SU-DHL-6 (cell line): Measurements from ENCODE around the gene ACHE.

Experiments
- H2AFZ ChIP-seq: fragments of 200-600 bp; sonication (generic); 2 replicates; pipeline ENCODE4 v1.6.1; 2014; ENCODE audit warnings: low read depth, mild to moderate bottlenecking, moderate library complexity, mixed read lengths, antibody characterized with exemption, low read length; ENCODE audit not compliant: severe bottlenecking
- H3F3A ChIP-seq: fragments of 200-600 bp; shearing (Covaris generic); 2 replicates; pipeline ENCODE4 v1.6.0; 2016; ENCODE audit warnings: antibody characterized with exemption, mild to moderate bottlenecking; ENCODE audit not compliant: insufficient read depth
- H3K27ac ChIP-seq: fragments of 200-600 bp; sonication (generic); 2 replicates; pipeline ENCODE4 v1.5.1; 2016; ENCODE audit warnings: low read depth, mild to moderate bottlenecking, low read length, moderate library complexity, mixed read lengths
- H3K27me3 ChIP-seq: fragments of 200-600 bp; sonication (generic), shearing (Covaris generic); 2 replicates; pipeline ENCODE4 v1.6.0; 2014; ENCODE audit warnings: mild to moderate bottlenecking, low read length
- H3K36me3 ChIP-seq: fragments of 200-600 bp; sonication (generic); 2 replicates; pipeline ENCODE4 v1.6.1; 2014; ENCODE audit warnings: mild to moderate bottlenecking, low read length, mixed read lengths
- H3K4me2 ChIP-seq: fragments of 300-600, 200-600 bp; shearing (Covaris generic), sonication (generic); 2 replicates; pipeline ENCODE4 v1.6.0; 2014; ENCODE audit warnings: low read length, low read depth, mild to moderate bottlenecking; ENCODE audit not compliant: poor library complexity, severe bottlenecking
- H3K4me3 ChIP-seq: fragments of 200-600 bp; sonication (generic); 2 replicates; pipeline ENCODE4 v1.5.1; 2014; ENCODE audit warnings: antibody characterized with exemption, low read length, mild to moderate bottlenecking, mixed read lengths; ENCODE audit not compliant: insufficient read depth, poor library complexity, severe bottlenecking
- H3K79me2 ChIP-seq: fragments of 200-600 bp; sonication (generic); 2 replicates; pipeline ENCODE4 v1.6.1; 2014; ENCODE audit warnings: mild to moderate bottlenecking, low read length, moderate library complexity; ENCODE audit not compliant: insufficient read depth
- H3K9ac ChIP-seq: fragments of 200-600 bp; sonication (generic); 2 replicates; pipeline ENCODE4 v1.7.0; 2014; ENCODE audit warnings: mild to moderate bottlenecking, low read length
- H3K9me2 ChIP-seq: fragments of 200-600 bp; sonication (generic); replicated peaks from 2 replicates; pipeline ENCODE4 v1.6.1; 2014; ENCODE audit warnings: low read length; ENCODE audit not compliant: insufficient read depth
- H3K9me3 ChIP-seq: fragments of 200-600 bp; sonication (generic); 2 replicates; pipeline ENCODE4 v1.6.1; 2014; ENCODE audit warnings: low read length, mixed read lengths; ENCODE audit not compliant: insufficient read depth
- H4K20me1 ChIP-seq: fragments of 200-600 bp; sonication (generic); 2 replicates; pipeline ENCODE4 v1.6.1; 2014; ENCODE audit warnings: low read depth, mild to moderate bottlenecking, antibody characterized with exemption, low read length, moderate library complexity, mixed read lengths
- CTCF ChIP-seq: fragments of 200-600 bp; sonication (generic); IDR thresholded peaks from one replicate; pipeline ENCODE4 v1.5.1; 2017; ENCODE audit warnings: antibody characterized with exemption, mild to moderate bottlenecking, low read length, moderate library complexity; ENCODE audit not compliant: insufficient read depth, poor library complexity, severe bottlenecking
- EZH2phosphoT487 ChIP-seq: fragments of 200-600 bp; sonication (generic), shearing (Covaris generic); conservative IDR thresholded peaks from 2 replicates; pipeline ENCODE4 v1.6.1; 2018; ENCODE audit warnings: mild to moderate bottlenecking, antibody characterized with exemption, low read length, moderate library complexity, mixed read lengths

Gene ACHE

GRCh38 chr7:100882201-100882600 is 13.5 kb downstream of the ACHE start:
- no peaks in the 10 kb centered on the region for H3K9me2 ChIP-seq
- no peak overlapping the region for H3K4me2 ChIP-seq
- H3K9ac ChIP-seq, result no peak overlapping the region
- H3K9me3 ChIP-seq, result no peaks in the 10 kb centered on the region
- peaks cover 10% of the 10 kb centered on the region for H3F3A ChIP-seq
- H3K27me3 ChIP-seq, result no peaks in the 10 kb centered on the region
- peaks cover 58% of the 10 kb centered on the region for H3K79me2 ChIP-seq
- no peak for TF ChIP-seq EZH2phosphoT487
- no peak for TF ChIP-seq CTCF
- no peak overlapping the region for H3K4me3 ChIP-seq
- no peak overlapping the region for H3K27ac ChIP-seq
- H4K20me1 ChIP-seq, result peaks cover 15% of the 10 kb centered on the region; the same call in 1 of the 2 replicates
- no peak overlapping the region for H2AFZ ChIP-seq
- H3K36me3 ChIP-seq, result peaks cover 24% of the 10 kb centered on the region

DNA sequence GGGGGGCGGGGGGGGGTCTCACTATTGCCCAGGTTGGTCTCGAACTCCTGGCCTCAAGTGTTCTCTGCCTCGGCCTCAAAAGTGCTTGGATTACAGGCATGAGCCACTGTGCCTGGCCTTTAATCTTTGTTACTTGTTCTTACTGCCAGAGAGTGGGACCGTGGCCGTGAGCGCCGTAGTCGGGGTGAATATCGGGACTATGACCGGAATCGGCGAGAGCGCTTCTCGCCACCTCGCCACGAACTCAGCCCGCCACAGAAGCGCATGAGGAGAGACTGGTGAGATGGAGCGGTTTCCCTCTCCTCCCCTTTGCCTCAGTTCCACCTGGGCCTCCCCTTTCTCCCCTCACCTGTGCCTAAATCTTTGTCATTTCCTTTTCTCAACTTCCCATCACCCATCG is 14.6 kb downstream of the ACHE start:
- Histone ChIP-seq H3K9me2 (no peaks in the 10 kb centered on the region), H3K9me3 (no peaks in the 10 kb centered on the region), H3K4me3 (no peak overlapping the region), H3F3A (no peaks in the 10 kb centered on the region; the same call in 1 of the 2 replicates), H3K27me3 (no peaks in the 10 kb centered on the region), H2AFZ (no peak overlapping the region), H3K36me3 (peaks cover 30% of the 10 kb centered on the region), H3K9ac (no peak overlapping the region), H4K20me1 (peaks cover 21% of the 10 kb centered on the region; the same call in 1 of the 2 replicates), H3K27ac (no peak overlapping the region), H3K79me2 (peaks cover 69% of the 10 kb centered on the region), H3K4me2 (no peak overlapping the region)
- TF ChIP-seq EZH2phosphoT487 (no peak), CTCF (no peak)

GRCh38 chr7:100880645-100881044 is 15.0 kb downstream of the ACHE start:
- H3K9ac ChIP-seq, result no peak overlapping the region
- peaks cover 30% of the 10 kb centered on the region for H3K36me3 ChIP-seq
- H3F3A ChIP-seq, result no peaks in the 10 kb centered on the region; the same call in 1 of the 2 replicates

More at GRCh38 chr7:100880645-100881044, 15.0 kb downstream of the ACHE start:
- no peaks in the 10 kb centered on the region for H3K9me2 ChIP-seq
- no peak overlapping the region for H2AFZ ChIP-seq
- H3K4me3 ChIP-seq, result no peak overlapping the region
- H4K20me1 ChIP-seq, result peaks cover 21% of the 10 kb centered on the region; the same call in 1 of the 2 replicates
- TF ChIP-seq CTCF (no peak), EZH2phosphoT487 (no peak)
- no peak overlapping the region for H3K27ac ChIP-seq
- no peak overlapping the region for H3K4me2 ChIP-seq
- no peaks in the 10 kb centered on the region for H3K9me3 ChIP-seq
- no peaks in the 10 kb centered on the region for H3K27me3 ChIP-seq
- peaks cover 74% of the 10 kb centered on the region for H3K79me2 ChIP-seq
